Measurements from ENCODE around the gene AGAP1.
"Not testable (repeated sequence)": the region's sequence is repeated elsewhere in the genome, so short reads cannot be mapped to it uniquely, and the experiment has no call there.

AGAP1 gene

GRCh38 chr2:235587202-235587601 lies 93.4 kb downstream of the AGAP1 start:
- DNase-seq (ENCODE audit: low read depth in 2 of 2, low spot score in 1 of 2): no peak

DNA sequence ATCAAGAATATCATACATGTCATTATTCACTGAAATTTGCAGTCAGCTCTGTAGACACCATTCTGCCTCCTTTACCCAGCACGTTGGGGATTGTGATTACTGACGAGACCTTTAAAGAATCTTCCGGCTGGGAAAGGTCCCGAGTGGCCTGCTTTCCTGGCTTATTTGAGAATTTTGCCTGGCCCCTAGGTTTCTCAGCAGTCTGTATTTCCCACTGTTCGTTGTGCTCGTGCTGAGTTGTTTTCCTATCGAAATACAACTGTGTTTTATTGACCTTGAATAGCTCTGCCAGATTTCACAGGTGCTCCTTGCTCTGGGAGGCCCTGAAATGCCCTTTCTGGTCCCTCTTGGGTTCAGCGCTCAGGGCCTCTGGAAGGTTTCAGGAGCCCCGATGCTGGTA lies 94.9 kb downstream of the AGAP1 start:
- no peak for DNase-seq (ENCODE audit: low read depth in 2 of 2, low spot score in 1 of 2)

GRCh38 chr2:235591231-235591730 lies 97.4 kb downstream of the AGAP1 start:
- DNase-seq (ENCODE audit: low read depth in 2 of 2, low spot score in 1 of 2): no peak

DNA sequence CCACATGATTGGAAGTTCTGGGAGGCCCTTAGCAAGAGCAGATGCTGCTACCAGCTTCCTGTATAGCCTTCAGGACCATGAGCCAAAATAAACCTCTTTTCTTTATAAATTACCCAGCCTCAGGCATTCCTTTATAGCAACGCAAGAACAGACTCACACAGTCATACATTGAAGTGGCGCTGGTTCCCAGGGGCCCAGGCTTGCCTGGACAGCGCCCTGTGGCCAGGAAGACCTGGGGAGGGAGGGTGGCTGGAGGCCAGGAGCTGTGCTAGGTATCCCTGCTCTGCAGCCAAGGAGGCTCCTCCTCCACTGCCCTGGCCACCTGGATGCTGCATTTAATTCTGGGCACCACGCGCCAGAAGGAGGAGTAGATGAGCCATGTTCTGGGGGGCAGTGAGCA lies 98.1 kb downstream of the AGAP1 start:
- DNase-seq (ENCODE audit: low read depth in 2 of 2, low spot score in 1 of 2): no peak

DNA sequence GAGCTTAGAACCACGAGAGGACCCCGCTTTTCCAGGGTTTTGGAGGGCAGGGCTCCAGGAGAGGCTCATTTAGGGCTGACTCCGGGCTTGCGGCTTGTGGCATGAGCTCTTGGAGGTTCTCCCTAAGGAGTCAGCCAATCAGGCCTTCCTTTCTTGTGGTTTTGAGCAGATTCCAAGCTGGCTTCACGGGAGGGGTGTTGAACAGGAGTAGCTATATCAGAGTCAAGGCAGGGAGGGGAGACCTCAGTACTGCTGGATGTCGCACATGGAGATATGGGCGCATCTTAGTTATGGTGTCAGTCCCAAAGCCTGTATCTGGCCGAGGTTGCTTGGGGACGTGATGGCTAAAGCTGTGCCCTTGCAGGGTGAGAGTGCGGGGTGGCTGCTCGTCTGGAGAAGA lies 98.6 kb downstream of the AGAP1 start:
- DNase-seq (ENCODE audit: low read depth in 2 of 2, low spot score in 1 of 2): no peak

GRCh38 chr2:235592836-235593235 lies 99.0 kb downstream of the AGAP1 start:
- DNase-seq (ENCODE audit: low read depth in 2 of 2, low spot score in 1 of 2): no peak

GRCh38 chr2:235594041-235594440 lies 100.2 kb downstream of the AGAP1 start:
- no peak for DNase-seq (ENCODE audit: low read depth in 2 of 2, low spot score in 1 of 2)

- DNase-seq (ENCODE audit: low read depth in 2 of 2, low spot score in 1 of 2): no peak
Measured at GRCh38 chr2:235594964-235595363, 101.1 kb downstream of the AGAP1 start.

- DNase-seq (ENCODE audit: low read depth in 2 of 2, low spot score in 1 of 2): peak in 1 of 2 donors; percentile 5
Measured at GRCh38 chr2:235595422-235596010, 101.7 kb downstream of the AGAP1 start.

DNA sequence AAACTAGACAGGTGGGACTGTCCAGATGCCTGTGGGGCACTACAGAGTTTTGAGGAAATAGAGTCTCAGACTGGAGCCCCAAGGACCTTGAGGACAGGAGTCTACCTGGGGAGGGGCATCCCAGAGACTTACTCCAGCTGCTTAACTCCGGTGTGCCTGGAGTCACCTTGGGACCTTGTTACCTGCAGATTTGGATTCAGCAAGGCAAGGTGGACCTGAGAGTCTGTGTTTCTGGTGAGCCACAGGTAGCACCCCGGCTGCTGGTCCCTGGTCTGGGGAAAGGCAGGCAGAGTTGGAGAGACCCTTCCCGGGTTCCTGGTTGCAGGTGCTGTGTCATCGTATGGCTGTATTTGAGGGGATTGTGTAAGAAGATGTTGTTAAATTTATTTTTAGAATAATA lies 102.4 kb downstream of the AGAP1 start:
- no peak for DNase-seq (ENCODE audit: low read depth in 2 of 2, low spot score in 1 of 2)

DNA sequence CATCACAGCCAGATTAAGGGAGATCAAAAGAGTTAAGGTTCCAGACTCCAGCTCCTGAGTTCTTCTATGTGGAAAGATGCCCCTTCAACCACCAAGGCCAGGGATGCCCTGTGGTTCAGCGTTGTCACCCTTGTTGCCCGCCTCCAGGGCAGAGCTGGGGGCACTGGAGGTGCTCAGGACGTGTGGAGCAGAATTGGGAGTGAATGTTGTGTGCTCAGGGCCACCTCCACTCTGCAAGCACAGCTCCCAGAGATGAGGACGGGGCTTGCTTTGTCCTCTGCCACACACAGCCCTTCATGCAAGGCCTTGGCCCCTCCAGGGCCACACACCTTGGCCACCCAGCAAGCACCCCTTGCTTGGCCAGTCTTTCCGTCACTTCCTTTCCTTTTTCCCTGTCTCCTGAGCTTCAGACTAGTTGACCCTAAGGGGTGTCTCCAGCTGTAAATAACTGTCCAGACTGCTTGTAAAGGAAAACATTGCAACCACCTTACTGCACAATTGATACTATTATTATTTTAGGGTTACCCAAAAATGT lies 103.3 kb downstream of the AGAP1 start:
- DNase-seq (ENCODE audit: low read depth in 2 of 2, low spot score in 1 of 2): no peak

DNA sequence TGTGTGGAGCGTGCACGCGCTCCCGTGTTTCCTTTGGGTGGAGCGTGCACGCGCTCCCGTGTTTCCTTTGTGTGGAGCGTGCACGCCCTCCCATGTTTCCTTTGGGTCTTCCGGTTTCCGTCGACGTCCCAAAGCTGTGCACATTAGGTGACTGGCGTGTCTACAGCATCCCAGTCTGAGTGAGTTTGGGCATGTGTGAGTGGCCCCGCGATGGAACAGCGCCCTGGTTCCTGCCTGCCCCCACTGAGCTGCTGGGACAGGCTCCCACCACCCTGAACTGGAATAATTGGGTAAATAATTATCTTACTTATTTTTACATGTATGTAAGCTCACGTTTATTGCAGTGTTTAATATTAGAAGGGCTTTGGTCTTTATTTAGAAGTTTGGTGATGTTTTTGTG lies 104.2 kb downstream of the AGAP1 start:
- no peak for DNase-seq (ENCODE audit: low read depth in 2 of 2, low spot score in 1 of 2)

DNA sequence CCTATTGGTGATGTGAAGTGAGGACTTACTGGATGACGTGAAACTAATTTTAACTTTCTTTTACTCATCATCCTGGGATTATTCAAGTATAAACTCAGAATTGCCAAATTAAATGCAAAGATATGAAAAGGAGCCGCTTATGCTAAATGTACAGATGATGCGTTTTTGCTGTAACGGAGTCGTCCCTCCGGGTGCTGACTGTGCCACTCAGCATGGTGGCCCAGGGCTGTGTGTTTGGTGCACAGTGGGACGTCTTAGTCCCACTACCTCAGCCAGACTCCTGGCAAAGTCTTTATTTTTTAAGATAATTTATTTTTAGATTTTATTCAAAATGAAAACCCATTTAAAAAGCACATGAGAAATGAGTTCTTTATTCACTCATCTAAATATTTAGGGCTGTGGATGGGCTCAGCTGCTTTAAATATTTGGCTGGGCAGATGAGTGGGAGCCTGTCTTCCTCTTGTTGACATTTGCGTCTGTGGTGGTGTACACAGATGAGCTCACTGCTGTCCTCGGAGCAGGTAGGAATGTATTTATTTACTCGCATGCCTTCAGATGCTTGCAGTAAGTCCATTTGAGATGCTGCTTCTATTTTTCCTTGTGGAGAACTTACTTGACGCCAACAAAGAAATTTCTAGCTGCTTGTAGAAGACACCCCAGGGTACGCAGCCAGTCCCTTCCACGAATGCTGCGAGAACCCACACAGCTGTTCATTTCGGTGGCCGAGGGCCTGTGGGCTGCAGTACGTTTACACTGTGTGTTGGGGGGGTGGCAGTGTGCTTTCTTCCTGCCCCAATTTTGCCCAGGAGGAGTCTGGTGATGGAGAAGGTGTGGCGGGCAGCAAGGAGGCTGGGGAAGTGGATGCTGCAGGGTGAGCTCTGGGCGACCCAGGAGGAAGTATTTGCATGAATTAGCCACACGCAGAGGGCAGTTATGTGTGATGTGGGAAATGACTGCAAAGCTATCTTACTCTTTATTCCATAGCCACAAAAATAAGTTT lies 105.0 kb downstream of the AGAP1 start:
- no peak for DNase-seq (ENCODE audit: low read depth in 2 of 2, low spot score in 1 of 2)

DNA sequence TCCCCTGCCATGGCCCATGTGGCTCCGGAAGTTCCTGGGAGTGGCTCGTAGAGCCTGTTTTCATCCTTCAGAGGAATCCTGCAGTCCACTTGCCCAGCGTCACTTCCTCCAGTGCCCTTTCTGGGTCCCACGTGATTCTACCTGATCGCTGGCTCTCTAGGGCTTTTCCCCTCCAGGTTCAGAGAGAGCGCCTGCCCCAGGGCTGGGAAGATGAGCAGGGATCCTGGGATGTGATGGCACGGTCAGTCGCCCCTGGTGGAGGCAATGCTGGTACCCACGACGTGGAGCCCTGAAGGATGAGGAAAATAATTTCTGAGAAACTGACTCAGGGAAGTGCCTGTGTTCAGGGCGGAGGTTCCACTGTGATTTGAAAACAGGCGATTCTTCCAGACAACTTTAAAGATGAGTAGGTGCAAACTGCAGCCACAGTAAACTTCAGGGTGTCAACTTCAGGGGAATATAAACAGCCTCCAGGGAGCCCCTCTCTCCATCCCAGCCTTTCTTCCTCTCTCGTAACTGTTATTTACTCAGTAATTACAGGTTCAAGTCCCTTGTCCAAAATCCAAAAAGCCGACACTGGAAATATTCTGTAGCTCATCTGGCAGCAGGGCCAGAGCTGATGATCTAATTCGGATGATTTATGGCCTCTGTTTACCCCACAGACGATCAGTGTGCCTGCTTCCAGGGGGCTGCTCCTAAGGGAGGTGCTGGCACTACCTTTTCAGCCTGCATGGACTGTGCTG lies 105.9 kb downstream of the AGAP1 start:
- DNase-seq (ENCODE audit: low read depth in 2 of 2, low spot score in 1 of 2): no peak

- no peak for DNase-seq (ENCODE audit: low read depth in 2 of 2, low spot score in 1 of 2)
Measured at GRCh38 chr2:235600406-235600805, 106.6 kb downstream of the AGAP1 start.

DNA sequence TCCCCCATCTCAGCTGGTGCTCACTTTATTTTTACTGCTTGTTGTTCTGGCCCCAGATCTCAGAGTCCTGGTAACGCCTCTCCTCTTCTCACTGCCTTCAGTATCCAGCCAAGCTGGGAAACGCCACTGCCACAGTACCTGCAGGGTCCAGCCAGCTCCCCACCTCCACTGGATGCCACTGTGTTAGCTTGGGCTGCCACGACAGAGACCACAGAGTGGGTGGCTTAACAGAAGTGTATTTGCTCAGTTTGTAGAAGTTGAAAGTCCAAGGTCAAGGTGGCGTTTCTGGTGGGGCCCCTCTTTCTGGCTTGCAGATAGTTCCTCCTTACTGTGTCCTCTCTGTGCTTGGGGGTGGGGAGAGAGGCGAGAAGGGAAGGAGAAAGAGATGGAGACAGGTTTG lies 107.1 kb downstream of the AGAP1 start:
- DNase-seq (ENCODE audit: low read depth in 2 of 2, low spot score in 1 of 2): no peak

GRCh38 chr2:235601960-235602704 lies 108.3 kb downstream of the AGAP1 start:
- no peak for DNase-seq (ENCODE audit: low read depth in 2 of 2, low spot score in 1 of 2)

DNA sequence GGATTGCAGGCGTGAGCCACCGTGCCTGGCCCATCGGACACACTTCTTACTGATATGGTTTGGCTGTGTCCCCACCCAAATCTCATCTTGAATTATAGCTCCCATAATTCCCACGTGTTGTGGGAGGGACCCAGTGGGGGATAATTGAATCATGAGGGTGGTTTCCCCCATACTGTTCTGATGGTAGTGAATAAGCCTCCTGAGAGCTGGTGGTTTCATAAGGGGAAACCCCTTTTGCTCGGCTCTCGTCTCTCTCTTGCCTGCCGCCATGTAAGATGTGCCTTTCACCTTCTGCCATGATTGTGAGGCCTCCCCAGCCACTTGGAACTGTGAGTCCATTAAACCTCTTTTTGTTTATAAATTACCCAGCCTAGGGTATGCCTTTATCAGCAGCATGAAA lies 109.1 kb downstream of the AGAP1 start:
- DNase-seq (ENCODE audit: low read depth in 2 of 2, low spot score in 1 of 2): not testable (repeated sequence)

- no peak for DNase-seq (ENCODE audit: low read depth in 2 of 2, low spot score in 1 of 2)
Measured at GRCh38 chr2:235603659-235604058, 109.8 kb downstream of the AGAP1 start.

DNA sequence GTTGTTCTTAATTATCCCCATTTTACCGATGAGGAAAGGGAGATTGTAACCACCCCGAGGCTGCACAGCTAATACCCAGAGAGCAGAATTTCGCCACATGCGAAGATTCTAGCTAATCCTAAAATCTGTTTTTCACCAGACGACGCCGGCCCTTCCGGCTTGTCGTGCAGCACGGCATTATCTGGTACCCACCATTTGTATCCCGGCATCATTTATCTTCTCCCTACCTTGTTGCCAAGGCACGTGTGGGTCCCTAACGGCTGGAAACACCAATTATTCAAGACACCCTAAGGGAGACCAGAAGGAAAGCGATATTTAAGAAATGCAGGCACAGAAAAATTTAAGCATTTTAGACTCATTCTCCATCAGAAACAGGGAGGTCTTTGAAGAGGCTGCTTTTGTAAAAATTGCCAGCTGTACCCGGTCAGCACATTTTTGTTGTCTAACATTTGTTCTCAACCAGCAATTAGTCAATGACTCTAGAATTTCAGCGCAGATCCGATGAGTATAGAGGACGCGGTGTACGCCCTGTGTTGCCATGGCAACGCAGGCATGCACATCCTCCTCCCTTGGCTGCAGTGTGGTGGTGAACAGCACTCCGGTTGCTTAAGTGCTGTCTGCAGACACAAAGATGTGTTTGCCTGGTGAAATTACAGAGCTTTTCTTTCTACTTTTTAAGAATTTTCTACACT lies 111.6 kb downstream of the AGAP1 start:
- DNase-seq (ENCODE audit: low read depth in 2 of 2, low spot score in 1 of 2): no peak
